Muscle layer of colon (tissue), 2 donors: ENCODE data around the gene TRPM2.
"Not testable (repeated sequence)": the region's sequence is repeated elsewhere in the genome, so short reads cannot be mapped to it uniquely, and the experiment has no call there.

ENCODE experiments used
- H3K27ac ChIP-seq: one replicate; pipeline ENCODE4 v1.7.0; 2013; ENCODE audit warnings: low read depth, mild to moderate bottlenecking, low read length, moderate library complexity
- H3K27me3 ChIP-seq, 2 donors: one replicate each; pipeline ENCODE4 v1.7.0; 2013; ENCODE audit warnings: low read length in 2 of 2, mild to moderate bottlenecking in 2 of 2; ENCODE audit not compliant: insufficient read depth in 2 of 2, control insufficient read depth in 1 of 2
- H3K36me3 ChIP-seq: one replicate; pipeline ENCODE4 v1.7.0; 2013; ENCODE audit warnings: mild to moderate bottlenecking, low read length; ENCODE audit not compliant: insufficient read depth
- H3K4me1 ChIP-seq: one replicate; pipeline ENCODE4 v1.7.0; 2013; ENCODE audit warnings: mild to moderate bottlenecking, low read length; ENCODE audit not compliant: insufficient read depth
- H3K4me3 ChIP-seq, 2 donors: one replicate each; pipeline ENCODE4 v1.7.0; 2013; ENCODE audit warnings: low read length in 2 of 2, low read depth in 1 of 2, mild to moderate bottlenecking in 1 of 2, moderate library complexity in 1 of 2
- H3K9ac ChIP-seq: one replicate; pipeline ENCODE4 v1.7.0; 2013; ENCODE audit warnings: low read length
- H3K9me3 ChIP-seq: one replicate; pipeline ENCODE4 v1.7.0; 2013; ENCODE audit warnings: mild to moderate bottlenecking, low read length
- donor health status: abdominal sarcoma.
- donor health status: Adenocarcinoma of cecum.

TRPM2 gene

GRCh38 chr21:44405091-44405947 lies 51.9 kb downstream of the TRPM2 start:
- H3K9ac ChIP-seq, result no peak overlapping the region

GRCh38 chr21:44405948-44406872 lies 52.8 kb downstream of the TRPM2 start:
- Histone ChIP-seq H3K9ac (no peak overlapping the region), H3K4me1 (no peaks in the 10 kb centered on the region), H3K36me3 (no peaks in the 10 kb centered on the region), H3K27ac (no peak overlapping the region), H3K4me3 (no peak overlapping the region), H3K9me3 (no peaks in the 10 kb centered on the region), H3K27me3 (no peaks in the 10 kb centered on the region)

More at GRCh38 chr21:44405091-44405947, 51.9 kb downstream of the TRPM2 start:
- Histone ChIP-seq H3K9me3 (no peaks in the 10 kb centered on the region), H3K36me3 (no peaks in the 10 kb centered on the region), H3K27me3 (no peaks in the 10 kb centered on the region), H3K4me3 (no peak overlapping the region), H3K4me1 (no peaks in the 10 kb centered on the region), H3K27ac (no peak overlapping the region)

GRCh38 chr21:44406953-44407352 lies 53.5 kb downstream of the TRPM2 start:
- H3K27me3 ChIP-seq, result no peaks in the 10 kb centered on the region
- no peak overlapping the region for H3K9ac ChIP-seq
- H3K4me1 ChIP-seq, result no peaks in the 10 kb centered on the region
- no peak overlapping the region for H3K4me3 ChIP-seq
- no peaks in the 10 kb centered on the region for H3K9me3 ChIP-seq
- H3K36me3 ChIP-seq, result no peaks in the 10 kb centered on the region
- no peak overlapping the region for H3K27ac ChIP-seq

GRCh38 chr21:44407493-44407892 lies 54.1 kb downstream of the TRPM2 start:
- Histone ChIP-seq H3K4me3 (no peak overlapping the region), H3K27ac (no peak overlapping the region), H3K9me3 (no peaks in the 10 kb centered on the region), H3K27me3 (no peaks in the 10 kb centered on the region), H3K4me1 (no peaks in the 10 kb centered on the region), H3K36me3 (no peaks in the 10 kb centered on the region), H3K9ac (no peak overlapping the region)

- no peak overlapping the region for H3K4me3 ChIP-seq
- H3K27me3 ChIP-seq, result no peaks in the 10 kb centered on the region
- H3K4me1 ChIP-seq, result no peaks in the 10 kb centered on the region
- no peak overlapping the region for H3K27ac ChIP-seq
- H3K9ac ChIP-seq, result no peak overlapping the region
- H3K36me3 ChIP-seq, result no peaks in the 10 kb centered on the region
- no peaks in the 10 kb centered on the region for H3K9me3 ChIP-seq
Observed at GRCh38 chr21:44408226-44408625, 54.8 kb downstream of the TRPM2 start.

GRCh38 chr21:44413566-44414290 lies 60.3 kb downstream of the TRPM2 start:
- no peaks in the 10 kb centered on the region for H3K36me3 ChIP-seq

GRCh38 chr21:44414291-44415072 lies 61.1 kb downstream of the TRPM2 start:
- no peak overlapping the region for H3K9ac ChIP-seq

More at GRCh38 chr21:44413566-44414290, 60.3 kb downstream of the TRPM2 start:
- Histone ChIP-seq H3K9ac (no peak overlapping the region), H3K4me3 (no peak overlapping the region), H3K27ac (no peak overlapping the region), H3K4me1 (no peaks in the 10 kb centered on the region), H3K9me3 (no peaks in the 10 kb centered on the region), H3K27me3 (peaks cover 0 to 13% of the 10 kb centered on the region in 2 donors)

GRCh38 chr21:44415073-44416025 lies 61.9 kb downstream of the TRPM2 start:
- H3K27ac ChIP-seq, result no peak overlapping the region
- H3K9me3 ChIP-seq, result no peaks in the 10 kb centered on the region
- H3K9ac ChIP-seq, result no peak overlapping the region
- H3K27me3 ChIP-seq, result peaks cover 0 to 13% of the 10 kb centered on the region in 2 donors
- no peaks in the 10 kb centered on the region for H3K4me1 ChIP-seq
- H3K36me3 ChIP-seq, result no peaks in the 10 kb centered on the region
- H3K4me3 ChIP-seq, result no peak overlapping the region

More at GRCh38 chr21:44414291-44415072, 61.1 kb downstream of the TRPM2 start:
- Histone ChIP-seq H3K36me3 (no peaks in the 10 kb centered on the region), H3K4me3 (no peak overlapping the region), H3K27ac (no peak overlapping the region), H3K9me3 (no peaks in the 10 kb centered on the region), H3K4me1 (no peaks in the 10 kb centered on the region), H3K27me3 (peaks cover 0 to 13% of the 10 kb centered on the region in 2 donors)

GRCh38 chr21:44416193-44416592 lies 62.8 kb downstream of the TRPM2 start:
- Histone ChIP-seq H3K9ac (no peak overlapping the region), H3K36me3 (no peaks in the 10 kb centered on the region), H3K4me1 (no peaks in the 10 kb centered on the region), H3K9me3 (no peaks in the 10 kb centered on the region), H3K27me3 (peaks cover 0 to 13% of the 10 kb centered on the region in 2 donors), H3K4me3 (no peak overlapping the region), H3K27ac (no peak overlapping the region)

GRCh38 chr21:44417621-44418107 lies 64.2 kb downstream of the TRPM2 start:
- H3K4me3 ChIP-seq, H3K4me1 ChIP-seq, H3K27ac ChIP-seq, H3K9me3 ChIP-seq, H3K9ac ChIP-seq, H3K36me3 ChIP-seq: not testable (repeated sequence)
- H3K27me3 ChIP-seq, result peaks cover 0 to 13% of the 10 kb centered on the region in 2 donors
